Myocyte (in vitro differentiated cells): ENCODE measurements around the gene ACE2. TPM values are rescaled to one million over a fixed set of nuclear protein-coding genes. Genes with fewer than 3 reads are reported as not detected.
"Not testable (repeated sequence)": the region's sequence is repeated elsewhere in the genome, so short reads cannot be mapped to it uniquely, and the experiment has no call there.

ENCODE experiments used
- DNase-seq: peaks from one replicate; pipeline ENCODE4 v3.0.0-alpha.2; 2012; ENCODE audit warnings: low read depth
- polyA plus RNA-seq: library from polyadenylated mRNA; unstranded; fragments of >200 nt; gene quantifications from one replicate; pipeline ENCODE4 v1.2.1, GENCODE V29; 2012; ENCODE audit warnings: missing spikeins
- total RNA-seq: library from RNA; depleted of rRNA; stranded (reverse); fragments of >200 nt; gene quantifications from 2 replicates; pipeline ENCODE4 v1.2.3, GENCODE V29; 2014

ACE2 gene
- not detected in 2 replicates for total RNA-seq
- polyA plus RNA-seq: not detected

GRCh38 chrX:15600745-15601144 is at the start of gene ACE2:
ACE2 (minus strand) TSS chrX:15600960; CDS start chrX:15600911, 49 bp downstream.
- no peak for DNase-seq

DNA sequence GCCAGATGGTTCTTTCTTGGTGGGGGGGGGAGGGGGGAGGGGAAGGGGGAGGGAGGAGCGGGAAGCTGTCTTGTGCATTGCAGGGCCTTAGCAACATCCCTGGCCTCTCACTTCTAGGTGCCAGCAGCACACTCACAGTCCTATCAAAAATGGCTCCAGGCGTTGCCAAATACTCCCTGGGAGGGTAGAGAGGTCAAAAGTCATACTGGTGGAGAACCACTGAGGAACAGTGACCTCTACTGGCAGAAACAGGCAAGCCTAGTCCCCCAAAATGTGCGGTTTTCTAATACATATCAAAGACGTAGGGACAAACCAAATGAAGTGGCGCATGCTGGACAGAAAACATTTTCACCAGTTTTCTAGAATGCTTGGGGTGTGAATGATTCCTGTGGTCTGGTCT is 46.8 kb upstream of the ACE2 start:
- not testable (repeated sequence) for DNase-seq

DNA sequence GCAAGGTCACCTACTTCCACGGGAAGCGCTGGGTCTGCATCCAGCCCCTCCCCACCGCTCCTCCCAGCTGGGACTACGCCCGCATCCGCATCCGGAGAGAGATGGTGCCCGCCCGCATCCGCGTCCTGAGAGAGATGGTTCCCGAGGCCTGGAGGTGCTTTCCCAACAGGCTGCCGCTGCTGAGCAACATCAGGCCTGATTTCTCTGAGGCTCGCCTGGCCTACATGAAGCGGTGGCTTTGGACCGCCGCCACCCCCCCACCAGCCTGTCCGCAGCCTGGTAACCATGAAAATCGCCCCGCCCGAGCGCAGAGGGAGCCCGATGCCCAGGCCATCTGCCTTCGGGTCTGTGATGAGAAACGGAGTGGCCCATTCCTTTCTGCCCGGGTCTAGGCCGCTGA is 45.8 kb upstream of the ACE2 start:
- no peak for DNase-seq

- DNase-seq: no peak
Observed at GRCh38 chrX:15646031-15646430, 45.3 kb upstream of the ACE2 start.

- DNase-seq: no peak
Observed at GRCh38 chrX:15645266-15645665, 44.5 kb upstream of the ACE2 start.

- DNase-seq: no peak
Observed at GRCh38 chrX:15644560-15644872, 43.8 kb upstream of the ACE2 start.

DNA sequence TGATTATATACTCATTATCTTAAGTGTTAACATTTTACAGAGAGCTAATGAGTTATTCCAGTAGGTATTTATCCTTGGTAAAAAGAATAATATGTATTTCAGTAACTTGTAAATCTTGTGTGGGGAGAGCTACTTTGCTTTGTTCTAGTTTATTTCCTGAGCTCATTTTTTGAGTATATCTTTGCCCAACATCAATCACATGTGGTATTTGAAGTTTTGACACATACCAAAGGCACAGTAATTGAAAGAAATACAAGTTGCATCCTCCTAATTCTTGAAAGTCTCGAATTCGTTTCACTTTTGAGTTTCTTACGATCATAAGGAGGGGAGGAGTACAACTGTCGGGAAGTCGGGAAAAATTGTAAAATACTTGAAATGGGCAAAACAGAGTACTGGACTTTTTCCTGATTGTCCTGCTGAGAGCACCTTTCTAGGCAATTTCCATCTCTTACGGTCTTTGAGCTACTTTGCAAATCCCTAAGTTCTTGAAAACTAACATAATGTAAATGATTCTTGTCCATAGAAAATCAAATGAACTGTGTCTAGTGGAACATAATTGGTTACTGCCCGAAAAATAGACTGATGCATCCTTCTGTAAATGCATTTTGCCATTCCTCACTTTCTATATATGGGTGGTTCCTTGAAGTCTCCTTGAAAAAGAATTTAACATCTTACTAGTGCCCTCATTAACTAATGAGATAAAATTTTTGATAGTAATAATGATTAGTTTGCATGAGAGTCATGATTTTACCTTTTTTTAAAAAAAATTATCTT is 43.2 kb upstream of the ACE2 start:
- no peak for DNase-seq

- DNase-seq: no peak
Observed at GRCh38 chrX:15631637-15632036, 30.9 kb upstream of the ACE2 start.

DNA sequence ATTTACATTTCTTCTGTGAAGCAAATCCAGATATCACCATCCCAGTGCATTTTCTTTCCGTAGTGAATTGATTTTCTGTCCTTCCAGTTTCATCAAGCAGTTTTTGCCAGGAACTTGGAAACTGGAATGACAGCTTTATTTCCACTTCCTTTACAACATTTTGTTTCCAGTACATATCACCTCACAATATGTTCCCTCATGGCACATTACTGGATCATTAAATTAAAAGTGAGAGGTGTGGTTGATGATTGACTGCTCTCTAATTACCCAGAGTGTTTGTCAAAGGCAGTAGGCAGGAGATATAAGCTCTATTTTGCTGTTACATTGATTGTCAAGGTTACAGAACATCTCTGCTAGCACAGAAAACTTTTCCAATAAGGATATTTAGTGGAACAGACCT is 22.3 kb upstream of the ACE2 start:
- DNase-seq: no peak

GRCh38 chrX:15619053-15619755 is 18.4 kb upstream of the ACE2 start:
- DNase-seq: no peak

DNA sequence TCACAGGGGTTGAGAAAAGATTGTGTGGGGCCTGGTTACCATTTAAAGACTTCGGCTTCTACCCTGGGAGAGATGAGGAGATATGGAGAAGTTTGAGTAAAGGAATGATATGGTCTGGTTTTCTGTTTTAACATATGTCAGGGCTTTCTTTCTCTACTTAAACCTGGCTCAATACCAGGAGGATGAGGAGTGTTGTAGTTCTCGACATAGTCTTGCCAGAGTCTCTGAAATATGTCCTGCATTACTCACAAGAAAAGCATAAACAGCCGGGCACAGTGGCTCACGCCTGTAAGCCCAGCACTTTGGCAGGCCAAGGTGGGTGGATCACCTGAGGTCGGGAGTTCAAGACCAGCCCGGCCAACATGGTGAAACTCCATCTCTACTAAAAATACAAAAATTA is 16.4 kb upstream of the ACE2 start:
- DNase-seq: no peak

- DNase-seq: no peak
Observed at GRCh38 chrX:15616531-15616930, 15.8 kb upstream of the ACE2 start.

DNA sequence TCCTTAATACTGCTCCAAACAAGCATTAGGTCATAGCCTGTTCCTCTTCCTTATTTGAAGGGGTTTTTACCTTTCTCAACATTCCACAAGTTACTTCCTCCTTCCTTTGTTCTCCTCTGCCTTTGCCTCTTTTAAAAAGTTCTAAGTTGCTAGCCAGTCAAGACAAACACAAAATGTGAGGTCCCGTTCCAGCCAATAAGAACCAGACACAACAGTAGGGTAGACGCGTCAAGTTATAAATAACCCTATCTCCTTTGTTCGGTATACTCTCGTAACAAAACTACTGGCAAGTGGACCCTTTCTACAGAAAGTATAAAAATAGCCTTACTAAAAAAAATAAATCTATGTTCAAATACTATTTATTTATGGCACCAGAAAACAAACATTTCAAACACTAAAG is 6.3 kb upstream of the ACE2 start:
- no peak for DNase-seq

DNA sequence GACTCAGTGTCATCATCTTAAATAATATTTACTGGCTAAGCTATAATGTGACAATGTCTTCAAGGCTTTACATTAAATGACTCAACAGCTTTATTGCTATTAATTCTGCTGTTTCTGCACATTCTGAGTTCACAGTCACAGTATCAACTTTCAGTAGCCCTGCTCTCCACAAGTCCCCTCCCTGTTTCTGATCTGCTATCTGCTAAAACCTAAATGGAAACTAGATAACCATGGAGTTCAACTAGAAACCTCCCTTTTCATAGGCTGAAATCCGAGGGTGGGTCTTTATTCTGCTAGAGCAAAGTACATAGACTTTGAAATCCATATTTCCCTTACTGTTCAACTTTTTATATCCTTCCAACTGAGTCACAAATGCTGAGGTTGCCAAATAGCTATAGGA is 5.4 kb upstream of the ACE2 start:
- no peak for DNase-seq

- no peak for DNase-seq
Observed at GRCh38 chrX:15605226-15605625, 4.5 kb upstream of the ACE2 start.

- no peak for DNase-seq
Observed at GRCh38 chrX:15602761-15603160, 2.0 kb upstream of the ACE2 start.

GRCh38 chrX:15601932-15602331 is 1.2 kb upstream of the ACE2 start:
- DNase-seq: no peak

- DNase-seq: no peak
Observed at GRCh38 chrX:15600049-15600448, 711 bp downstream of the ACE2 start.

DNA sequence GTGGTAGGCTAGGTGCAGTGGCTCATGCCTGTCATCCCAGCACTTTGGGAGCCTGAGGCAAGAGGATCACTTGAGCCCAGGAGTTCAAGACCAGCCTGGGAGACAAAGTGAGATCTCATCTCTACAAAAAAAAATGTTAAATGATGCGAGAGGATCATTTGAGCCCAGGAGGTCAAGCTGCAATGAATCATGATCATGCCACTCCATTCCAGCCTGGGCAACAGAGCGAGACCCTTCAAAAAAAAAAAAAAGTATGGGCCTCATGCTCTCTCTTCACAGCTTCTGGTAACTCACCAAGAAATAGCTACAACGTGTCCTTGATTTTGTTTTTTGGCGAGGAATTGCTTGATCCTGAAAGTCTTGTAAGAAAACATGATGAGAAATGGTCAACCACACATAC is 1.3 kb downstream of the ACE2 start:
- DNase-seq: no peak

- DNase-seq: no peak
Observed at GRCh38 chrX:15598026-15598425, 2.7 kb downstream of the ACE2 start.

GRCh38 chrX:15594371-15594770 is 6.4 kb downstream of the ACE2 start:
- DNase-seq: no peak

DNA sequence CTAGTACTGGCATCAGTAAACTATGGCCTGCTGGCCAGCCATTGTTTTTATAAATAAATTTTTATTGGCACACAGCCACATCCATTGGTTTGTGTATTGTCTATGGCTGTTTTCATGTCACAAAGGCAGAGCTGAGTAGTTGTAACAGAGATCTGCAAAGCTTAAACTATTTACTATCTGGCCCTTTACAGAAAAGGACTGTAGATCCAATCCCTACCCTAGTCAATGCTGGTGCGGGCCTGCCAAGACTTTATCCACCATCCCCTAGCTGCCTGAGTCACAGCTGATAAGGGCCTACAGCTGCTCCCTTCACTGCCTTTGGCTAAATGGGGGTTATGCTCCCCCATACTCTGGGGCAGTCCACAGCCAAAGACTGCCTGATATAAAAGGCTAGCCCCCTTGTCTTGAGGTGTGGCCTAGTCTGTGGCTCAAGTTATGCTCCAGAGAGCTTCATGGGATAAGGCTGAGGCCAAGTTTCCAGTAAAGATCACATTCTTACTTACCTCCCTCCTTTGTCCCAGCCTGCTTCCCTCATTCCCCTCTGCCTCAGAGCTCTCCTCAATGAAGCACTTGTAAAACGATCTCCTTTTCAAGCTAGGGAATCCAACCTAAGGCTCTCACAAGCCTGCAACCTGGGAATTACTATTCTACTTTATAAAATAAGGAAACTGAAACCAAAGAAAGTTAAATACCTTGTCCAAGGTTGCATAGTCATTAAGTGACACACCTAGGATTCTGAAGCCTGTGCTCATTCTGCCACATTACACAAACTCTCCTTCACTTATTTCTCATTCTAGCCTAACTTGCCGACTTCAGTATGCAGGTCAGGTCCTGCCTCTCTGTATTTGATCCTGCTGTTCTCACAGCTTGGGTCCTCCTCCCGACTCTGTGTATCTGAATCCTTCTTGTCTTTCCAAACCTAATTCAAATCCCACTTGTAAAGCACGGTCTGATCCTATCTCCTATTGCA is 20.7 kb downstream of the ACE2 start:
- DNase-seq: no peak
